ENCODE measurements around the gene ZMIZ1. TPM values are rescaled to one million over a fixed set of nuclear protein-coding genes. Genes with fewer than 3 reads are reported as not detected.
A peak's percentile ranks its signal among the peaks of the same experiment; 100 is the strongest.

The ZMIZ1 gene
- polyA plus RNA-seq, 6 donors from 2014 or later, result 0.11 to 2.9 (median 1.5) TPM

DNA sequence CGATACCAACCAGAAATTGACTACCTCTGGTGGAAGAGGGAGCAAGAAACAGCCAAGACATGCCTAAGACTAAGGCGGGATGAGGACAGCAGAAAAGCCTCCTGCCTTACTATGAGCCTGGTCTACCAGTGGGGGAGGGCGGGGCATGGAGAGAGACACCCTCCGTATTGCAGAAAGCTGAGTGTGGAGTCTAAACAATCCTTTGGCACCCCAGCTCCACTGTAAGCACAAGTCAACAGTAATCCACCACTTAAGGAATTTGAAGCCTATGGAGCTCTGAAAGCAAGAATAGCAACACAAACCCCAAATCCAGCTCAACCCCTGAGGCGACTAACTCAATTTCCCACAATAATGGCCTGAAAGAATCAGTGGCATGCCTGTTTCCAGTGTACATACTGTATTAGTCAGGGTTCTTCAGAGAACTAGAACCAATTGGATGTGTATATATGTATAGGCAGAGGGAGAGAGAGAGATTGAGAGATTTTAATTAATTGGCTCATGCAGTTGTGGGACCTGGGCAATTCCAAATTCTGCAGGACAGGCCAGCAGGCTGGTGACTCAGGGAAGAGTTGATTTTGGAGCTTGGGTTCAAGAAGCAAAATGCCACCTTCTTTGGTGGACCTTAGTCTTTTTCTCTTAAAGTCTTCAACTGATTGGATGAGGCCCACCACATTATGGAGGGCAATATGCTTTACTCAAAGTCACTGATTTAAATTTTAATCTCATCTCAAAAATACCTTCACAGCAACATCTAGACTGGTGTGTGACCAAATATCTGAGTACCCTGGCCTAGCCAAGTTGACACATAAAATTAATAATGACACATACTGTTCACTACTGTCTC, 292.0 kb downstream of the ZMIZ1 start:
- Mint-ChIP-seq H3K27me3 (peaks cover 0 to 4% (median 0%) of the 10 kb centered on the region in 3 donors), H3K9me3 (no peaks in the 10 kb centered on the region)
- ATAC-seq (ENCODE audit: low read depth in 2 of 2), result no peak

DNA sequence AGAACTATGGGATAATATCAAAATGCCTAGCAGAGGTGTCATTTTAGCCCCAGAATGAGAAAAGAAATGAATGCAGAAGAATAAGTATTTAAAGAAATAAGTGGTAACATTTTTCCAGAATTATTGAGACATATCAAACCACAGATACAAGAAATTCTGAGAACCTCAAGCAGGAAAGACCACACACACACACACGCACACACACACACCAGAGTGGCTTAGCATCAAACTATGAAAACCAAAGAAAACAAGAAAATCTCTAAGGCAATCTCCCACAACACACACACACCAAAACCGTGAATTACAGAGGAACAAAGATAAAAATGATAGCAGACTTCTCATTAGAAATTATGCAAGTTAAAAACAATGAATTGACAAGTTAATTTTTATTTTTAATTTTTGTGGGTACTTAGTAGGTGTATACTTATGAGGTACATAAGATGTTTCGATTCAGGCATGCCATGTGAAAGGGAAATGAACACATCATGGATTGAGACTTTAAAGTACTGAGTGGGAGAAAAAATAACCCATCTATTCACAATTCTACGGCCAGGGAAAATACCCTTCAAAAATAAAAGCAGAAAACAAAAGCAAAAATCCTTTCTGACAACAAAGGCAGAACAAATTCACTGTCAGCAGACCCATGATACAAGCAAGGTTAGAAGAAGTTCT, 293.1 kb downstream of the ZMIZ1 start:
- Mint-ChIP-seq H3K4me3 (no peak overlapping the region), H3K9me3 (no peaks in the 10 kb centered on the region), H3K4me1 (peaks cover 4 to 22% (median 8%) of the 10 kb centered on the region in 3 donors), H3K27ac (peak overlapping the region in 1 of 6 donors; percentile 1), H3K36me3 (peaks cover 0 to 4% of the 10 kb centered on the region in 2 donors), H3K27me3 (peaks cover 0 to 5% (median 0%) of the 10 kb centered on the region in 3 donors)
- ATAC-seq (ENCODE audit: low read depth in 2 of 2) (no peak), DNase-seq (no peak)

More for the DNA sequence above, 292.0 kb downstream of the ZMIZ1 start:
- H3K4me3 Mint-ChIP-seq, result no peak overlapping the region
- peaks cover 0 to 4% of the 10 kb centered on the region in 2 donors for H3K36me3 Mint-ChIP-seq
- no peak for DNase-seq
- H3K27ac Mint-ChIP-seq, result no peak overlapping the region
- H3K4me1 Mint-ChIP-seq, result peaks cover 7 to 30% (median 14%) of the 10 kb centered on the region in 3 donors
